MM.1S (cell line): ENCODE data around the gene RGS13.

Experiments used
- DNase-seq: peaks from one replicate; pipeline ENCODE4 v3.0.0-alpha.2; 2015
- H2AFZ ChIP-seq: fragments of 300-600 bp; sonication (generic); 2 replicates; pipeline ENCODE4 v1.6.0; 2016; ENCODE audit warnings: antibody characterized with exemption, low read length
- H3F3A ChIP-seq: fragments of 300-600 bp; sonication (generic); 2 replicates; pipeline ENCODE4 v1.6.1; 2016; ENCODE audit warnings: mild to moderate bottlenecking, antibody characterized with exemption, low read length, moderate library complexity, mixed read lengths; ENCODE audit not compliant: insufficient read depth
- H3K27ac ChIP-seq: fragments of 300-600 bp; sonication (generic); 2 replicates; pipeline ENCODE4 v1.5.1; 2016; ENCODE audit warnings: mild to moderate bottlenecking, low read length
- H3K27me3 ChIP-seq: fragments of 300-600 bp; sonication (generic); replicated peaks from 2 replicates; pipeline ENCODE4 v1.6.0; 2016; ENCODE audit warnings: low read length; ENCODE audit not compliant: insufficient read depth
- H3K36me3 ChIP-seq: fragments of 300-600 bp; sonication (generic); replicated peaks from 2 replicates; pipeline ENCODE4 v1.6.1; 2016; ENCODE audit warnings: mild to moderate bottlenecking, low read length, mixed read lengths; ENCODE audit not compliant: insufficient read depth
- H3K4me1 ChIP-seq: fragments of 300-600 bp; sonication (generic); 2 replicates; pipeline ENCODE4 v1.6.1; 2016; ENCODE audit warnings: low read length, mixed read lengths
- H3K4me2 ChIP-seq: fragments of 300-600 bp; sonication (generic); 2 replicates; pipeline ENCODE4 v1.6.0; 2016; ENCODE audit warnings: low read depth, low read length
- H3K4me3 ChIP-seq: fragments of 300-600 bp; sonication (generic); 2 replicates; pipeline ENCODE4 v1.5.1; 2016; ENCODE audit warnings: low read length, mixed read lengths
- H3K79me2 ChIP-seq: fragments of 300-600 bp; sonication (generic); 2 replicates; pipeline ENCODE4 v1.6.1; 2016; ENCODE audit warnings: mixed run types, low read length, mixed read lengths
- H3K9ac ChIP-seq: fragments of 300-600 bp; sonication (generic); 2 replicates; pipeline ENCODE4 v1.6.1; 2016; ENCODE audit warnings: low read length, mixed read lengths
- H3K9me2 ChIP-seq: fragments of 300-600 bp; sonication (generic); replicated peaks from 2 replicates; pipeline ENCODE4 v1.6.1; 2016; ENCODE audit warnings: mild to moderate bottlenecking, low read length, mixed read lengths; ENCODE audit not compliant: insufficient read depth
- H3K9me3 ChIP-seq: fragments of 300-600 bp; sonication (generic); replicated peaks from 2 replicates; pipeline ENCODE4 v1.6.1; 2016; ENCODE audit warnings: mild to moderate bottlenecking, low read length, mixed read lengths; ENCODE audit not compliant: insufficient read depth
- H4K20me1 ChIP-seq: fragments of 300-600 bp; sonication (generic); 2 replicates; pipeline ENCODE4 v1.6.1; 2016; ENCODE audit warnings: mild to moderate bottlenecking, low read length, moderate library complexity, mixed read lengths; ENCODE audit not compliant: insufficient read depth
- CTCF ChIP-seq: fragments of 300-600 bp; sonication (generic); IDR thresholded peaks from 2 replicates; pipeline ENCODE4 v1.5.1; 2016; ENCODE audit warnings: antibody characterized with exemption, low read length, mixed read lengths
- EZH2 ChIP-seq: fragments of 300-600 bp; sonication (generic); optimal IDR thresholded peaks from 2 replicates; pipeline ENCODE3; 2017; ENCODE audit warnings: low read depth, mild to moderate bottlenecking, antibody characterized with exemption, low read length, mixed read lengths
- EZH2phosphoT487 ChIP-seq: fragments of 300-600 bp; sonication (generic); IDR thresholded peaks from 2 replicates; pipeline ENCODE4 v1.6.1; 2018; ENCODE audit warnings: antibody characterized with exemption, low read length

The RGS13 gene

DNA sequence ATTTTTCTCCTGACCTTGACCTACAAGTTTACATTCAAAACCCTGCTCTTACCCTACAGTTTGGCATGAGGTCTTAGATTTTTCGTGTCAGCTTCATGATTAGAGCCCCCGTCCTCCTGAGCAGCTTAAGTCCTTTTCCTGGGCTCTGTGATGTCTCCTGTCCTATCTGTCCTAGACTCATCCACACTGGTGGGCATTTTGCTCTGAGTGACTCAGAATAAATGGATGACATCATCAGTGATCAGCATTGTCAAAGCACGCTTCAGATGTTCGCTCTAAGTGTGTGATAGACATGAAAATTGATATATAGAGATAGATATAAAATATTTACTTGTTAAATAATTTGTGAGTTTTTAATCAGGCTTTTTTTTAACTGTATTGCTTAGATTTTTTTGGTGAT, 21.8 kb downstream of the RGS13 start:
- H3K4me3 ChIP-seq: no peak overlapping the region
- no peaks in the 10 kb centered on the region for H3K79me2 ChIP-seq
- no peak for TF ChIP-seq CTCF
- TF ChIP-seq EZH2: no peak
- no peak for TF ChIP-seq EZH2phosphoT487
- no peaks in the 10 kb centered on the region for H3K9me2 ChIP-seq
- no peaks in the 10 kb centered on the region for H3K4me1 ChIP-seq
- no peak overlapping the region for H3K4me2 ChIP-seq
- DNase-seq: no peak
- H3K9ac ChIP-seq: no peak overlapping the region
- no peak overlapping the region for H3K27ac ChIP-seq
- H2AFZ ChIP-seq: no peak overlapping the region
- no peaks in the 10 kb centered on the region for H4K20me1 ChIP-seq
- no peaks in the 10 kb centered on the region for H3K36me3 ChIP-seq
- H3K27me3 ChIP-seq: no peaks in the 10 kb centered on the region
- H3K9me3 ChIP-seq: no peaks in the 10 kb centered on the region
- no peaks in the 10 kb centered on the region for H3F3A ChIP-seq

- Histone ChIP-seq H3K4me2 (no peak overlapping the region), H3K4me3 (no peak overlapping the region), H4K20me1 (no peaks in the 10 kb centered on the region), H3K79me2 (no peaks in the 10 kb centered on the region), H2AFZ (no peak overlapping the region), H3K9me3 (no peaks in the 10 kb centered on the region), H3K27ac (no peak overlapping the region), H3K9ac (no peak overlapping the region), H3K4me1 (no peaks in the 10 kb centered on the region), H3K36me3 (no peaks in the 10 kb centered on the region), H3F3A (no peaks in the 10 kb centered on the region), H3K9me2 (no peaks in the 10 kb centered on the region), H3K27me3 (no peaks in the 10 kb centered on the region)
- DNase-seq: no peak
- no peak for TF ChIP-seq EZH2
These were observed 22.3 kb downstream of the RGS13 start for GRCh38 chr1:192658255-192658654.

DNA sequence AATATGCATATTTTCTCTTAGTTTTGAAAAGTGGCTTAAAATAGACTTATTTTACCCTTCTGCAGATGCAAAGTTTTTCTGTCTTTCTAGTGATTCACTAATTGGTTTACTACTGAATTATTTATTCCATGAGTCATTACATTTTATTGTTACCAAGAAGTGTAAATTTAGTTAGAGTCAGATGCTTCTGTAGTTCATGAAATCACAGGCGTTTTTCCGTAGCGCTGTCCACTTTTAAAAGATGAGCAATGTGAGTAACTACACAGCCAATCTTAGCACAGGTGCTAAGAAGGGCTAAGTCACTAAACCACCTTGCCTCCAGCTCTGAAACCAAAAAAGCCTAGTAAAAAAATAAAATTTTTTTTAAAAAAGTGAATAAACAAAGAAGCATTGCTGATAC, 24.7 kb downstream of the RGS13 start:
- no peaks in the 10 kb centered on the region for H3K4me1 ChIP-seq
- H3K79me2 ChIP-seq: no peaks in the 10 kb centered on the region
- H3K4me2 ChIP-seq: no peak overlapping the region
- H3K9me2 ChIP-seq: no peaks in the 10 kb centered on the region
- H2AFZ ChIP-seq: no peak overlapping the region
- H3K36me3 ChIP-seq: no peaks in the 10 kb centered on the region
- no peak for DNase-seq
- no peak overlapping the region for H3K27ac ChIP-seq
- H3K9ac ChIP-seq: no peak overlapping the region
- no peak for TF ChIP-seq CTCF
- no peak for TF ChIP-seq EZH2phosphoT487
- no peak for TF ChIP-seq EZH2
- no peaks in the 10 kb centered on the region for H3F3A ChIP-seq
- no peaks in the 10 kb centered on the region for H4K20me1 ChIP-seq
- no peaks in the 10 kb centered on the region for H3K27me3 ChIP-seq
- H3K9me3 ChIP-seq: no peaks in the 10 kb centered on the region
- no peak overlapping the region for H3K4me3 ChIP-seq

GRCh38 chr1:192668409-192668983, 32.5 kb downstream of the RGS13 start:
- no peaks in the 10 kb centered on the region for H3K9me3 ChIP-seq
- H3K4me2 ChIP-seq: no peak overlapping the region
- no peak for DNase-seq
- H3K9me2 ChIP-seq: no peaks in the 10 kb centered on the region
- no peak overlapping the region for H3K27ac ChIP-seq
- no peaks in the 10 kb centered on the region for H3K4me1 ChIP-seq
- no peaks in the 10 kb centered on the region for H3K36me3 ChIP-seq
- no peak overlapping the region for H2AFZ ChIP-seq
- no peak overlapping the region for H3K9ac ChIP-seq
- H3K79me2 ChIP-seq: no peaks in the 10 kb centered on the region
- no peaks in the 10 kb centered on the region for H4K20me1 ChIP-seq
- no peak overlapping the region for H3K4me3 ChIP-seq
- no peak for TF ChIP-seq CTCF
- TF ChIP-seq EZH2: no peak
- TF ChIP-seq EZH2phosphoT487: no peak
- no peaks in the 10 kb centered on the region for H3K27me3 ChIP-seq
- H3F3A ChIP-seq: no peaks in the 10 kb centered on the region
